GM21423 (cell line): ENCODE results near the gene IQCK.

ENCODE experiments used
- ATAC-seq: cut with Tn5 transposase; IDR thresholded peaks from one replicate; pipeline ENCODE4 v1.9.1; 2021; ENCODE audit warnings: mild to moderate bottlenecking, moderate library complexity; ENCODE audit not compliant: unreplicated experiment

IQCK gene

GRCh38 chr16:19802612-19803011 is 84.5 kb downstream of the IQCK start:
- no peak for ATAC-seq

- ATAC-seq = no peak
Observed at GRCh38 chr16:19804538-19805323, 86.7 kb downstream of the IQCK start.

GRCh38 chr16:19805459-19806162 is 87.5 kb downstream of the IQCK start:
- ATAC-seq = no peak

- no peak for ATAC-seq
Observed at GRCh38 chr16:19808061-19808641, 90.1 kb downstream of the IQCK start.

GRCh38 chr16:19809121-19809635 is 91.1 kb downstream of the IQCK start:
- no peak for ATAC-seq

- no peak for ATAC-seq
Observed at GRCh38 chr16:19809693-19810092, 91.6 kb downstream of the IQCK start.

GRCh38 chr16:19810817-19811731 is 93.0 kb downstream of the IQCK start:
- ATAC-seq = no peak

GRCh38 chr16:19812986-19813385 is 94.9 kb downstream of the IQCK start:
- ATAC-seq = no peak

GRCh38 chr16:19815418-19815817 is 97.3 kb downstream of the IQCK start:
- ATAC-seq = no peak

GRCh38 chr16:19817122-19817521 is 99.1 kb downstream of the IQCK start:
- ATAC-seq = no peak

GRCh38 chr16:19817875-19818274 is 99.8 kb downstream of the IQCK start:
- no peak for ATAC-seq

- ATAC-seq = no peak
Observed at GRCh38 chr16:19822533-19822932, 104.5 kb downstream of the IQCK start.

GRCh38 chr16:19823322-19823721 is 105.3 kb downstream of the IQCK start:
- no peak for ATAC-seq

- ATAC-seq = no peak
Observed at GRCh38 chr16:19824216-19824615, 106.1 kb downstream of the IQCK start.

- no peak for ATAC-seq
Observed at GRCh38 chr16:19829844-19830692, 112.0 kb downstream of the IQCK start.

- ATAC-seq = no peak
Observed at GRCh38 chr16:19830902-19831560, 113.0 kb downstream of the IQCK start.

GRCh38 chr16:19831678-19832077 is 113.6 kb downstream of the IQCK start:
- no peak for ATAC-seq

GRCh38 chr16:19833176-19833575 is 115.1 kb downstream of the IQCK start:
- ATAC-seq = no peak

- ATAC-seq = no peak
Observed at GRCh38 chr16:19833581-19833980, 115.5 kb downstream of the IQCK start.
